ENCODE measurements around the gene PRR18.

DNA sequence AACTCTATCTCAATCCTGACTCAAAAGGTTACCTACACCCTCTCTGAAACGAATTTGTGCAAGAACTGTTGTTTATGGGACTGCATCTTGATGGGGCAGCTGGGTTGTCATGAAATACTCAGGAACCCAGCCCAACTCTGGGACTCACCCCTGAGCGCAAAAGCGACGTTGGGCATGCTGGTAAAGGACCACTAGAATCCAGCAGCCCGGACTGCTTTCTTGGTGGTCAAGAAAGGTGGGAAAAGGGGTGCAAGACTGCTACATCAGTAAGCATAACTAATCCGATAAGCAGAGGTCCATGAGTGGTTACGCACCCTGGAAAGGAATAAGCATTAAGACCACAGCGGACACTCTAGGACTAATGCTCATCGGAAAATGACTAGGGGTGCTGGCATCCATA lies 6.3 kb upstream of the PRR18 start:
- TF ChIP-seq, protein P1, sequence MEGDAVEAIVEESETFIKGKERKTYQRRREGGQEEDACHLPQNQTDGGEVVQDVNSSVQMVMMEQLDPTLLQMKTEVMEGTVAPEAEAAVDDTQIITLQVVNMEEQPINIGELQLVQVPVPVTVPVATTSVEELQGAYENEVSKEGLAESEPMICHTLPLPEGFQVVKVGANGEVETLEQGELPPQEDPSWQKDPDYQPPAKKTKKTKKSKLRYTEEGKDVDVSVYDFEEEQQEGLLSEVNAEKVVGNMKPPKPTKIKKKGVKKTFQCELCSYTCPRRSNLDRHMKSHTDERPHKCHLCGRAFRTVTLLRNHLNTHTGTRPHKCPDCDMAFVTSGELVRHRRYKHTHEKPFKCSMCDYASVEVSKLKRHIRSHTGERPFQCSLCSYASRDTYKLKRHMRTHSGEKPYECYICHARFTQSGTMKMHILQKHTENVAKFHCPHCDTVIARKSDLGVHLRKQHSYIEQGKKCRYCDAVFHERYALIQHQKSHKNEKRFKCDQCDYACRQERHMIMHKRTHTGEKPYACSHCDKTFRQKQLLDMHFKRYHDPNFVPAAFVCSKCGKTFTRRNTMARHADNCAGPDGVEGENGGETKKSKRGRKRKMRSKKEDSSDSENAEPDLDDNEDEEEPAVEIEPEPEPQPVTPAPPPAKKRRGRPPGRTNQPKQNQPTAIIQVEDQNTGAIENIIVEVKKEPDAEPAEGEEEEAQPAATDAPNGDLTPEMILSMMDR (IDR thresholded peaks at IDR 0.05): no peak
- no peak for TF ChIP-seq POLR2A (IDR thresholded peaks at IDR 0.05)
